HEK293T (cell line): ENCODE data around the gene DEFB131B.
"Not testable (repeated sequence)": the region's sequence is repeated elsewhere in the genome, so short reads cannot be mapped to it uniquely, and the experiment has no call there.

Experiments used
- ELF4 ChIP-seq: fragments of 450-650 bp; IDR thresholded peaks from 2 replicates; pipeline ENCODE4 v1.6.1; 2017; ENCODE audit warnings: antibody characterized with exemption
- FOXM1 ChIP-seq: fragments of 450-650 bp; IDR thresholded peaks from 2 replicates; pipeline ENCODE4 v1.6.1; 2017; ENCODE audit warnings: mild to moderate bottlenecking, borderline replicate concordance
- SUZ12 ChIP-seq: fragments of 450-650 bp; IDR thresholded peaks from 2 replicates; pipeline ENCODE4 v1.6.1; 2016; ENCODE audit warnings: mild to moderate bottlenecking

- TF ChIP-seq SUZ12, FOXM1, ELF4: not testable (repeated sequence)
These were observed 32.5 kb downstream of the DEFB131B start for GRCh38 chr11:71910775-71911174.
